Spleen (tissue), 7 donors: ENCODE measurements around the gene NBAS.
"Not testable (repeated sequence)": the region's sequence is repeated elsewhere in the genome, so short reads cannot be mapped to it uniquely, and the experiment has no call there.

Source experiments
- CTCF ChIP-seq, 11 experiments: fragments of 200-600 bp in 7 of 11; fragments of 450-650 bp in 4 of 11; sonication (generic) in 4 of 11; IDR thresholded peaks in 8 of 11; conservative IDR thresholded peaks in 3 of 11; 1 replicate in 7 of 11; 2 replicates in 4 of 11; pipeline versions ENCODE4 v1.4.0 to v1.8.0; 2016 to 2021; ENCODE audit warnings: antibody characterized with exemption in 11 of 11, inconsistent platforms in 4 of 11, mild to moderate bottlenecking in 1 of 11
- POLR2AphosphoS5 ChIP-seq, 3 donors: sonication (generic); formaldehyde crosslinking; IDR thresholded peaks; one replicate each; pipeline ENCODE4 v1.5.1; 2017; ENCODE audit warnings: antibody characterized with exemption in 3 of 3
- donor health status: DM: no; HTN: no; CAD: no; lungs with moderate emphysema.
- donor health status: DM: no; HTN: no; CAD: no.
- donor health status: DM: no; HTN: no; CAD: no.

DNA sequence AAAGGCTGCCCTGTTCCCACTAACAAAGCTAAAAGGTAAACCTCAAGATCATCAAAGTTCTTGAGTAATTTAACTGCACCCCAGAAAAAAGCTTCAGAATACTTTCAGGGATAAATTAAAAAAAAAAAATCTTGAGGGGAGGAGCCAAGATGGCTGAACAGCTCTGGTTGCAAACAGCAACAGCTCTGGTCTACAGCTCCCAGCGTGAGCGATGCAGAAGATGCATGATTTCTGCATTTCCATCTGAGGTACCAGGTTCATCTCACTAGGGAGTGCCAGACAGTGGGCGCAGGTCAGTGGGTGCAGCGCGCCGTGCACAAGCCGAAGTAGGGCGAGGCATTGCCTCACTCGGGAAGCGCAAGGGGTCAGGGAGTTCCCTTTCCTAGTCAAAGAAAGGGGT is 121.8 kb downstream of the NBAS start:
- TF ChIP-seq CTCF (IDR thresholded peaks at IDR 0.05 in 8 of 11, conservative IDR thresholded peaks at IDR 0.05 in 3 of 11); POLR2AphosphoS5 (IDR thresholded peaks at IDR 0.05): not testable (repeated sequence)
